Activated CD4-positive, alpha-beta T cell treated with anti-CD3 and anti-CD28 coated beads for 48 hours (primary cell): ENCODE data around the gene PARP3.
"Not testable (repeated sequence)": the region's sequence is repeated elsewhere in the genome, so short reads cannot be mapped to it uniquely, and the experiment has no call there.

ENCODE experiments used
- DNase-seq: peaks from one replicate; pipeline ENCODE4 v3.0.0-alpha.2; 2020

PARP3 gene

GRCh38 chr3:51941798-51942602, at the start of gene PARP3, which contains the start of gene RRP9:
PARP3 (plus strand) TSS chr3:51942363; CDS start chr3:51943356, 993 bp downstream.
RRP9 (minus strand) TSS chr3:51941904; CDS start chr3:51941867, 37 bp downstream.
- DNase-seq = peak; percentile 100

GRCh38 chr3:51894391-51894790, 47.8 kb upstream of the PARP3 start:
- no peak for DNase-seq

GRCh38 chr3:51894939-51895338, 47.2 kb upstream of the PARP3 start:
- no peak for DNase-seq

GRCh38 chr3:51896607-51897305, 45.4 kb upstream of the PARP3 start:
- no peak for DNase-seq

- no peak for DNase-seq
These were observed 44.8 kb upstream of the PARP3 start for GRCh38 chr3:51897391-51897790.

GRCh38 chr3:51900043-51900442, 42.1 kb upstream of the PARP3 start:
- DNase-seq = not testable (repeated sequence)

- DNase-seq = peak; percentile 63
These were observed 39.8 kb upstream of the PARP3 start for GRCh38 chr3:51902361-51902760.

DNA sequence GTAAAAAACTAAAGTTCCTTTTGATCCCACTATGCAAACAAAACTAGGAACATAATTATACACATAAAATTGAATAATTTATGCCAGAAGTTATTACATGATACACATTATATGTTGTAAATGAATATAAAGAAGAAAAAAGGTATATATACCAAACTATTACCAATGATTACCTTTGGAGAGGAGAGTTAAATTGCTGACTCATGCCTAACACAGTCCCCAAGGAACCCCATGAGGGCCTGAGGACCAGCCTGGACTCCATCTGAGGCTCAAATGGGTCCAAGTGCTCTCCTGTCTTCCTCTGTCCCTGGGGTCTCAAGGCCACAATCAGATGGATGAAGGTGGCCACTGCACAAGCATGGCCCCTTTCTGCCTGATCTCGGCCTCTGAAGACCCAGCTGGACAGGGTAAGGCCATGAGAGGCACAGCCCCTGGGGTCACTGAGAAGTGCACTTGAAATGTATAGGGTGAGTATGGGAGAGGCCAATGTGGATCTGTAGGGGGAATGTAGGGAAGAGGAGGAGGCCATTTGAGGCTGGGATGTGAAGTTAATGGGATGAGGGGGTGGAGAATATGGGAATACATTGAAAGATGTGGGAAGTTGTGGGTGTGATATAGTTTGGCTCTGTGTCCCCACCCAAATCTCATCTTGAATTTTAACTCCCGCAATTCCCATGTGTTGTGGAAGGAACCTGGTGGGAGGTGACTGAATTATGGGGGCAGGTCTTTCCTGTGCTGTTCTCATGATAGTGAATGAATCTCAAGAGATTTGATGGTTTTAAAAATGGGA, 37.9 kb upstream of the PARP3 start:
- DNase-seq = no peak

DNA sequence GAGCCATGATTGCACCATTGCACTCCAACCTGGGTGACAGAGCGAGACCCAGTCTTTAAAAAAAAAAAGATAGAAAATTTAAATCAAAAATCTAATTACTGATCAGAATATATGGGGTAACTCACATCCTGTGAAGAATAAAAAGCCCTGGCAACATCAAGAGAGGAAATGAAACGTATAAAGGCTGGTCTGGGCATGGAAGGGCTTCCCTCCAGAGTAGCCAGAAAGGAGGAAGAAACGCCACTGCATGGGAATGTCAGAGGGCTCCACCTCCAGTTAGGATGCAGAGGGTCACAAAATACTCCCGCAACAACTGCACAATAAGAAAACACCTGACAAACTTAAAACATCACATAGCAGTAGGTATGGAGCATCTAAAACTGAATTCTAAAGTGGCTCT, 34.1 kb upstream of the PARP3 start:
- no peak for DNase-seq

GRCh38 chr3:51916418-51916817, 25.7 kb upstream of the PARP3 start:
- no peak for DNase-seq

GRCh38 chr3:51921081-51921578, 21.0 kb upstream of the PARP3 start:
- no peak for DNase-seq

DNA sequence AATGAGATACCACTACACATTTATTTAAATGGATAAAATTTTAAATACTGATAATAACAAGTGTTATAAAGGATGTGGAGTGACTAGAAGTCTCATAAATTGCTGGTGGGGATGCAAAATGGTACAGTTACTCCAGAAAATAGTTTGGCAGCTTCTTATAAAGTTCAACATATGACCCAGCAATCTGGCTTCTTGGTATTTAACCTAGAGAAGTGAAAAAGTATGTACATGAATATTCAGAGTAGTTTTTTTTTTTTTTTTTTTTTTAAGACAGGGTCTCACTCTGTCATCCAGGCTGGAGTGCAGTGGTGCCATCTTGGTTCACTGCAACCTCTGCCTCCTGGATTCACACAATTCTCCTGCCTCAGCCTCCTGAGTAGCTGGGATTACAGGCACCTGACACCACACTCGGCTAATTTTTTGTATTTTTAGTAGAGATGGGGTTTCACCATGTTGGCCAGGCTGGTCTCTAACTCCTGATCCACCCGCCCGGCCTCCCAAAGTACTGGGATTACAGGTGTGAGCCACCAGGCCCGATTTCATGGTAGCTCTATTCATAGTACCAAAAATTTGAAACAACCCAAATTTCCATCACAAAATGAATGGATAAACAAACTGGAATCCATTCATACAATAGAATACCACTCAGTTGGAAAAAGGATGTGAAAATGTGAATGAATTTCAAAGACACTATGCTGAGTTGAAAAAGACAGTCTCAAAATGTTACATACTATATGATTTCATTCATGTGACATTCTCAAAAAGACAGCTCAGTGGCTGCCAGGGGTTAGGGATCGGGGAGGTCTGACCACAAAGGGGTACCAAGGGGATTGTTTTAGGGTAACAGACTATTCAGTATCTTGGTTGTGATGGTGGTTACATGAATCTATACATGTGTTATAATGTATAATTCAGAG, 14.8 kb upstream of the PARP3 start:
- no peak for DNase-seq

DNA sequence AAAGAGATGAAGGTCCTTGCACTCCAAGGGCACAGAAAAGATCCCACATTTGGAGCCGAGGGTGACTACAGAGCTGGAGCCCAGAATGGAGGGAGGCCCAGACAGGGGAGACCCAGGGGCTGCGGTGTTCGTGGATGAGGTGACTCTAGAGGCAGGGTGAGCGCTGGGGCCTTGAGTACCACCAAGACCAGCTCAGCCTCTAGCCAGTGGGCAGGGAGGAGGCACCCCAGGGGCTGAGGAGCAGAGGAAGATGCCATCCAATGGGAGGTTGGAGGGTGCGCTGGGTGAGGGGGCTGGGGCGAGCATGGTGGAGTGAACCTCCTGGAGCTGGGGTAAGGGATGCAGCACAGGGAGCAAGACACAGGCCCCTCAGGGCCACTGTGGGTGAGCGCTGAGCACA, 13.7 kb upstream of the PARP3 start:
- DNase-seq = no peak

DNA sequence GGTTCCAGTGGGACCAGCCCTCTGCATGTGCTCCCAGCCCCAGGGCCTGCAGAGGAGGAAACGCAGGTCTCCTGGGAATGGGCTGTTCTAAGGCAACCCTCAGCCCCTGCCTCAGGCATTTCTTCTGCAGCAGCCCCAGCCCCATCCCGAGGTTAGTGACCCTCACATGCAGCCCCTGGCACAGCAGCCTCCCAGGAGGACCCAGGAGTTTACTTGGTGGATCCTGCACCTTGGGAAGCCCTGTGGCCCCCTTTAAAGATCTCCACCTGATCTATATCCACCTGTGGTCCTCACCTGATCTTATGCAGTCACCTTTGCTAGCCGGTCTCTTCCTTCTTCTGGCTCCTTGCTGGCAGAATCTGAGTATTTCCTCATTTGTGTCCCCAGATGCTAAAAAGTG, 13.2 kb upstream of the PARP3 start:
- DNase-seq = not testable (repeated sequence)

DNA sequence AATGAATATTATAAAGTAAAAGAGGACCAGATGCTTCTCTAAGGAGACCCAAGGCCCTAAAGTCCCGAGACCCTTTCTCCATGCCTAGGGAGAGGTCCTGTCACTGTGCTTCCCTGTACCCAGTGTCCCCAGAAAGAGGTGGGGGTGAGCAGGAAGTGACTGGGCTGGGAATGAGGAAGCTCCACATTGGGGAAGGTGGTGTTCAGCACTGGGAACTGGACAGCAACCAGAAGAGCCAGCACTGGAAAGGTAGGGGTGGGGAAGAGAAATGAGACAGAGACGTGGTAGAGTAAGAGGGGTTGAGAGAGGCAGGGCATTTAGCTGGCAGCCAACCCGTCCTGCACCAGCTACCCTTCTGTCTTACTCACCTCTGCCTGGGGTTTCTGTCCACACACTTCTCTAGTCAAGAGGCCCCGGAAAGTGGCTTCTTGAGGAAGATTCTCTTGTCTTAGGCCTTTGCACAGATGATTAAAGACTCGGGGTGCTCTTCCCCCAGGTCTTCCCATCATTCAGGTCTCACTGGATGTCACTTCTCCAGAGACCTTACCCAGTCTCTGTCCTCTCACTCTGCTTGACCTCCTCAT, 12.7 kb upstream of the PARP3 start:
- DNase-seq = no peak

DNA sequence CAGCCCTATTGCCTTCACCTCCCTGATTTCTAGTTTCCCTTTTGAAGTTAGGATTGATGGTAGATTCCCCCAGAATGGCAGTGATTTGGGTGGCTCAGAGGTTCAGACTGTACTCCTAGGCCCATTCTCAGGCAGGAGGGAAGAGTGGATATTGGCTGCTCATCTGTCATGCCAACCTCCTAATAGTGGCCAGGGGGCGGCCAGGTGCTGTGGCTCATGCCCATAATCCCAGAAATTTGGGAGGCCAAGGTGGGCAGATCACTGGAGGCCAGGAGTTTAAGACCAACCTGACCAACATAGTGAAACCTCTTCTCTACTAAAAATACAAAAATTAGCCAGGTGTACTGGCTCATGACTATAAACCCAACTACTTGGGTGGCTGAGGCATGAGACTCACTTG, 11.7 kb upstream of the PARP3 start:
- no peak for DNase-seq

GRCh38 chr3:51931756-51932155, 10.4 kb upstream of the PARP3 start:
- no peak for DNase-seq

GRCh38 chr3:51932471-51933370, 9.4 kb upstream of the PARP3 start:
- no peak for DNase-seq

GRCh38 chr3:51933471-51934138, 8.6 kb upstream of the PARP3 start:
- DNase-seq = no peak
